ENCODE results near the gene COQ8A. TPM values are rescaled to one million over a fixed set of nuclear protein-coding genes. Genes with fewer than 3 reads are reported as not detected.

The COQ8A gene
- total RNA-seq, 4 donors from 2014 or later = 53.4 to 97.5 (median 72.7) TPM

DNA sequence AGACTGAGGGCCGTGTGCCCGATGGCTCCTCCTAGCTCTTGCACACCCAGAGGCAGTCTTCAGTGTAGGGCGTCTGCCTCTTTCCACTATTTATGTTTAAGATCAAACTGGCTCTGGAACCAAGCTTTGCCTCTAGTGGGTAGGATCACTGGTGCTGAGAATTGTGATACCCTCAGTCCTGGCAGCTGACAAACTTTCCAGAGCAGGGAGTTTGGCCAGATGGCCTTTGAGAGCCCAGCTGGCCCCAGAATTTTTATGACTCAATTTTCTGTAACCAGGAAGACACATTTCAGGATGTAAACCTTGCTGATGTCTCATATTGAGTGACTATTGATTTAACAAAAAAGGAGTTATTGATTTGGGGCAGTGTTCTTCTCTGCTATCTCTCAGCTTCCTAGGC is 6.7 kb downstream of the COQ8A start:
- peak in 1 of 2 donors; percentile 3 for DNase-seq (ENCODE audit: low spot score in 2 of 2)
- WGBS, 2 donors = 53 to 57% methylated on average over 3 of the region's 3 CpGs
- H3K4me3 ChIP-seq (ENCODE audit: low read depth, poor library complexity, severe bottlenecking) = no peak overlapping the region
- intact Hi-C loops (cut with DNase I; ENCODE audit: low total_unique reads) = no loop called here
- TF ChIP-seq POLR2A (IDR thresholded peaks at IDR 0.05) (no peak), CTCF (IDR thresholded peaks at IDR 0.05) (no peak)

DNA sequence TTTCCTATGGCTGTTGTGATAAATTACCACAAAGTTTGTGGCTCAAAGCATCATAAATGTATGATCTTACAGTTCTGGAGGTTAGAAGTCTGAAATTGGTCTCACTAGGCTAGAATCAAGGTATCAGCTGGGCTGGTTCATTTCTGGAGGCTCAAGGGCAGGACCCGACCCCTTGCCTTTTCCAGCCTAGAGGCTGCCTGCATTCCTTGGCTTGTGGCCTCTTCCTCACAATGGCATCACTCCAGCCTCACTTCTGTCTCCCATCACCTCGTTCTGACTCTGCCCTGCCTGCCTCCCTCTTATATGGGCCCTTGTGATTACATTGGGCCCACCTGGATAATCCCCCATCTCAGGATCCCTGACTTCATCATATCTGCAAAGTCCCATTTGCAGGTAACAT is 8.0 kb downstream of the COQ8A start:
- TF ChIP-seq CTCF (IDR thresholded peaks at IDR 0.05) (no peak), POLR2A (IDR thresholded peaks at IDR 0.05) (no peak)
- DNase-seq (ENCODE audit: low spot score in 2 of 2) = peak in 1 of 2 donors; percentile 18
- WGBS, 2 donors = 93 to 96% methylated on average over 2 of the region's 2 CpGs
- H3K4me3 ChIP-seq (ENCODE audit: low read depth, poor library complexity, severe bottlenecking) = no peak overlapping the region
- intact Hi-C loops (cut with DNase I; ENCODE audit: low total_unique reads) = no loop called here

DNA sequence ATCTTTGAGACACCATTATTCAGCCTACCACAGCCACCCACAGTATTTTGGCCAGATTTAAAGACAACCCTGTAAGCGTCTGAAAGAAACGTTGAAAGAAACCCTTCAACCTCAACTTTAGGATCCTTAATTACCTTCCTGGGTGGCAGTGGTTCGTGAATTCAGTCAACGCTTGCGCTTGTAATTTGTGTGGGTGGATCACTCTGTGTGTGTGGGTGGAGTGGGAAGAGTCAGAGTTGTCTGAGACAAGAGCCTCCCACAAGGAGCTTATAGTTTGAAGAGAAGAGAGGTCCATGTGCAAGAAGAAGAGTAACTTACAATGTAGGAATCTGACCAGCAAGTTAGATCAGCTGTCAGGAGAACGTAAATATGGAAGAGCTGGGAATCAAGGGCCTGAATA is 8.4 kb downstream of the COQ8A start:
- DNase-seq (ENCODE audit: low spot score in 2 of 2) = peak in 1 of 2 donors; percentile 5
- TF ChIP-seq POLR2A (IDR thresholded peaks at IDR 0.05) (no peak), CTCF (IDR thresholded peaks at IDR 0.05) (no peak)
- intact Hi-C loops (cut with DNase I; ENCODE audit: low total_unique reads) = no loop called here
- 97 to 98% methylated on average over 6 of the region's 6 CpGs for WGBS, 2 donors
- H3K4me3 ChIP-seq (ENCODE audit: low read depth, poor library complexity, severe bottlenecking) = no peak overlapping the region

GRCh38 chr1:226948996-226949395 is 8.9 kb downstream of the COQ8A start:
- 92 to 96% methylated on average over 15 of the region's 15 CpGs for WGBS, 2 donors
- DNase-seq (ENCODE audit: low spot score in 2 of 2) = peak in 1 of 2 donors; percentile 74
- no peak for TF ChIP-seq CTCF (IDR thresholded peaks at IDR 0.05)
- no peak for TF ChIP-seq POLR2A (IDR thresholded peaks at IDR 0.05)
- no peak overlapping the region for H3K4me3 ChIP-seq (ENCODE audit: low read depth, poor library complexity, severe bottlenecking)
- intact Hi-C loops (cut with DNase I; ENCODE audit: low total_unique reads) = no loop called here

DNA sequence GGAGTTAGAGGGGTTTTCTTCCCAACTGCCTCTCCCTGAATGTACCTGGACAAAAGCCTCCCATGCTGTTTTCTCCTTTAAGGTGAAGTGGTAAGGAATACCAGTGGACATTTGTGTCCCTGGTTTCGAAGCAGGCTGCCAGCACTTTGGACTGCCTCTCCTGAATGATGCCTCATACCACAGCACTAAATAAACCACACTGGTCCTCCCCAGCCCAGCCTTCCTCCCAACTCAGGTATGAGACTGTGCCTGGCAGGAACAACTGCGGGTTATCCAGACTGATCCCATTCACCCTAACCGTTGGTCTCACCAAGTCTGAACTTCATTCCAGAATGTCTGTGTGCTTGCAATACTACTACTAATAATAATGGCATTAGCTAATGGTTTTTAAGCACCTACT is 9.3 kb downstream of the COQ8A start:
- intact Hi-C loops (cut with DNase I; ENCODE audit: low total_unique reads) = no loop called here
- no peak for TF ChIP-seq CTCF (IDR thresholded peaks at IDR 0.05)
- no peak for TF ChIP-seq POLR2A (IDR thresholded peaks at IDR 0.05)
- 92 to 93% methylated on average over 3 of the region's 3 CpGs for WGBS, 2 donors
- no peak overlapping the region for H3K4me3 ChIP-seq (ENCODE audit: low read depth, poor library complexity, severe bottlenecking)
- peak in 1 of 2 donors; percentile 57 for DNase-seq (ENCODE audit: low spot score in 2 of 2)

DNA sequence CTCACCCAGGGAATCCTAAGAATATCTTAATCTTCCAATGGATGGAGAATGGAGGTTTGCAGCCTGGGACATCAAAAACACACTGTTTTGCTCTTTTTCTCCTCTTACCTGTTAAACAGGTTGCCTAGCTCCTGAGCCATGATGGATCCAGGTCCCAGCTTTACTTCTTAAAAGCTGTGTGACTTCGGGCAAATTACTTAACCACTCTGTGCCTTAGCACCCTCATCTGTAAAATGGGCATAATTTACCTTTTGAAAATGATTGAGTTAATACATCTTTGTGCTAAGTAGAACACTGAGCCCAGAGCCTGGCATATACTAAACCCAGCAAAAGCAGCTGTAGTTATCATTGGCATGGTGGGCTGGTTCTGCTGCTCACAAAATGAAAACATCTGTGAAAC is 10.2 kb downstream of the COQ8A start:
- no peak overlapping the region for H3K4me3 ChIP-seq (ENCODE audit: low read depth, poor library complexity, severe bottlenecking)
- intact Hi-C loops (cut with DNase I; ENCODE audit: low total_unique reads) = no loop called here
- TF ChIP-seq CTCF (IDR thresholded peaks at IDR 0.05) (no peak), POLR2A (IDR thresholded peaks at IDR 0.05) (no peak)
- WGBS, 2 donors = 93 to 96% methylated on average over 1 of the region's 1 CpG
- DNase-seq (ENCODE audit: low spot score in 2 of 2) = peak in 1 of 2 donors; percentile 10

Data from lower leg skin (tissue), 4 donors.